AG04449 (cell line): ENCODE results near the gene CIB1.
"Not testable (repeated sequence)": the region's sequence is repeated elsewhere in the genome, so short reads cannot be mapped to it uniquely, and the experiment has no call there.

Experiments
- CTCF ChIA-PET: fragments of 350-600 bp; formaldehyde crosslinking; extraction: SDS; loops from one replicate; lab custom pipeline; 2021; ENCODE audit warnings: antibody characterized with exemption; lab: Yijun Ruan, JAX
- POLR2A ChIA-PET: fragments of 400-600, 350-600 bp; formaldehyde crosslinking; extraction: SDS; loops from one replicate; lab custom pipeline; 2020; ENCODE audit warnings: antibody characterized with exemption, inconsistent platforms; lab: Yijun Ruan, JAX
- DNase-seq: peaks from one replicate; pipeline ENCODE4 v3.0.0-alpha.2; 2010; ENCODE audit warnings: low read depth, low spot score
- H3K4me3 ChIP-seq: 2 replicates; pipeline ENCODE4 v1.5.1; 2011; ENCODE audit warnings: low read depth, mild to moderate bottlenecking, control low read depth, low read length
- CTCF ChIP-seq: IDR thresholded peaks from one replicate; pipeline ENCODE4 v1.5.1; 2011; ENCODE audit warnings: mild to moderate bottlenecking, moderate library complexity, low read length, control low read depth, inconsistent platforms; ENCODE audit not compliant: insufficient read depth; ENCODE audit errors: missing control alignments

The CIB1 gene

GRCh38 chr15:90190606-90191343 is 43.0 kb downstream of the CIB1 start:
- POLR2A ChIA-PET: no interaction called here

GRCh38 chr15:90189781-90190467 is 43.8 kb downstream of the CIB1 start:
- DNase-seq: no peak
- ChIA-PET CTCF (interaction anchor here (1.3 to 1.8 kb wide), 2 partner anchors 10 to 12 kb away, joined by 3 to 6 read pairs; no protein-coding TSS in a partner anchor), POLR2A (no interaction called here)
- H3K4me3 ChIP-seq: no peak overlapping the region
- no peak for TF ChIP-seq CTCF

More at GRCh38 chr15:90190606-90191343, 43.0 kb downstream of the CIB1 start:
- no peak for TF ChIP-seq CTCF
- CTCF ChIA-PET: interaction anchor here (1.8 kb wide), 1 partner anchor 9 kb away, joined by 6 read pairs; no protein-coding TSS in a partner anchor
- no peak overlapping the region for H3K4me3 ChIP-seq
- DNase-seq: no peak

GRCh38 chr15:90188914-90189748 is 44.6 kb downstream of the CIB1 start:
- TF ChIP-seq CTCF: no peak
- ChIA-PET POLR2A (no interaction called here), CTCF (interaction anchor here (1.3 to 1.8 kb wide), 2 partner anchors 11 to 13 kb away, joined by 3 to 6 read pairs; no protein-coding TSS in a partner anchor)
- no peak overlapping the region for H3K4me3 ChIP-seq
- DNase-seq: no peak

GRCh38 chr15:90188065-90188464 is 45.7 kb downstream of the CIB1 start:
- DNase-seq, POLR2A ChIA-PET, H3K4me3 ChIP-seq, CTCF ChIA-PET: not testable (repeated sequence)

- CTCF ChIA-PET: interaction anchor here (0.8 to 1.4 kb wide), 3 partner anchors 13 to 34 kb away, joined by 3 to 5 read pairs (median 3); partner anchors contain the start of gene SEMA4B
- no peak overlapping the region for H3K4me3 ChIP-seq
- POLR2A ChIA-PET: no interaction called here
- DNase-seq: no peak
- no peak for TF ChIP-seq CTCF
Measured at GRCh38 chr15:90187257-90187868, 46.4 kb downstream of the CIB1 start.
